ENCODE results near the gene HSPB2.

DNA sequence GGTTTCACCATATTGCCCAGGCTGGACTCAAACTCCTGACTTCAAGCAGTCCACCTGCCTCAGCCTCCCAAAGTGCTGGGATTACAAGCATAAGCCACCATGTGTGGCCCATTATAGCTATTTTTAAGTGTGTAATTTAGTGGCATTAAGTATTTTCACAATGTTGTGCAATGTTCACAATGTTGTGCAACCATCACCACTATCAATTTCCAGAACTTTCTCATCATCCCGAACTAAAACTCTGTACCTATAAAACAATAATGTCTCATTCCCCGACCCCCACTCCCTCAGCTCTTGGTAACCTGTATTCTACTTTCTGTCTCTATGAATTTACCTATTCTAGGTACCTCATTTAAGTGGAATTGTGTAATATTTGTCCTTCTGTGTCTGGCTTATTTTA, 25.7 kb upstream of the HSPB2 start:
- TF ChIP-seq POLR2A (IDR thresholded peaks at IDR 0.05) (no peak), POLR2AphosphoS5 (IDR thresholded peaks at IDR 0.05) (no peak)
- TF ChIP-seq, protein P1, sequence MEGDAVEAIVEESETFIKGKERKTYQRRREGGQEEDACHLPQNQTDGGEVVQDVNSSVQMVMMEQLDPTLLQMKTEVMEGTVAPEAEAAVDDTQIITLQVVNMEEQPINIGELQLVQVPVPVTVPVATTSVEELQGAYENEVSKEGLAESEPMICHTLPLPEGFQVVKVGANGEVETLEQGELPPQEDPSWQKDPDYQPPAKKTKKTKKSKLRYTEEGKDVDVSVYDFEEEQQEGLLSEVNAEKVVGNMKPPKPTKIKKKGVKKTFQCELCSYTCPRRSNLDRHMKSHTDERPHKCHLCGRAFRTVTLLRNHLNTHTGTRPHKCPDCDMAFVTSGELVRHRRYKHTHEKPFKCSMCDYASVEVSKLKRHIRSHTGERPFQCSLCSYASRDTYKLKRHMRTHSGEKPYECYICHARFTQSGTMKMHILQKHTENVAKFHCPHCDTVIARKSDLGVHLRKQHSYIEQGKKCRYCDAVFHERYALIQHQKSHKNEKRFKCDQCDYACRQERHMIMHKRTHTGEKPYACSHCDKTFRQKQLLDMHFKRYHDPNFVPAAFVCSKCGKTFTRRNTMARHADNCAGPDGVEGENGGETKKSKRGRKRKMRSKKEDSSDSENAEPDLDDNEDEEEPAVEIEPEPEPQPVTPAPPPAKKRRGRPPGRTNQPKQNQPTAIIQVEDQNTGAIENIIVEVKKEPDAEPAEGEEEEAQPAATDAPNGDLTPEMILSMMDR (IDR thresholded peaks at IDR 0.05): no peak

All from gastroesophageal sphincter (tissue), 3 donors.